A673 (cell line): ENCODE measurements around the gene LAD1. TPM values are rescaled to one million over a fixed set of nuclear protein-coding genes. Genes with fewer than 3 reads are reported as not detected.

Experiments
- BruUV-seq: library from RNA; stranded (reverse); fragments of 400-500 nt; replicated peaks from 2 replicates; lab custom pipeline; 2021; lab: Mats Ljungman, UMichigan
- CTCF ChIA-PET: fragments of 300-600 bp; sonication (Branson Sonifier 250); formaldehyde crosslinking; loops from one replicate; lab custom pipeline; 2022; ENCODE audit warnings: antibody characterized with exemption; lab: Charles Lee
- POLR2A ChIA-PET: fragments of 300-600 bp; sonication (Branson Sonifier 250); formaldehyde crosslinking; loops from one replicate; lab custom pipeline; 2022; ENCODE audit warnings: antibody characterized with exemption; ENCODE audit not compliant: low non-redundant PET; lab: Charles Lee
- DNase-seq: peaks from one replicate; pipeline ENCODE4 v3.0.0-alpha.2; 2015; ENCODE audit warnings: low spot score
- H3K27ac ChIP-seq: fragments of 200-600 bp; sonication (generic); 2 replicates; pipeline ENCODE4 v1.5.1; 2016; ENCODE audit warnings: mixed run types, low read depth, mild to moderate bottlenecking, mixed read lengths, antibody characterized with exemption, low read length; ENCODE audit not compliant: poor library complexity, severe bottlenecking
- H3K27me3 ChIP-seq: fragments of 200-600 bp; sonication (generic); replicated peaks from 2 replicates; pipeline ENCODE4 v1.6.1; 2017; ENCODE audit warnings: mixed run types, low read depth, mild to moderate bottlenecking, mixed read lengths, antibody characterized with exemption, low read length; ENCODE audit not compliant: insufficient read depth, poor library complexity
- H3K36me3 ChIP-seq: fragments of 200-600 bp; sonication (generic); 2 replicates; pipeline ENCODE4 v1.6.1; 2016; ENCODE audit warnings: mixed run types, mild to moderate bottlenecking, mixed read lengths, antibody characterized with exemption, low read length; ENCODE audit not compliant: insufficient read depth, poor library complexity, severe bottlenecking
- H3K4me1 ChIP-seq: fragments of 200-600 bp; sonication (generic); 2 replicates; pipeline ENCODE4 v1.6.1; 2017; ENCODE audit warnings: mixed run types, mild to moderate bottlenecking, mixed read lengths, antibody characterized with exemption, low read length; ENCODE audit not compliant: insufficient read depth, poor library complexity, severe bottlenecking
- H3K4me3 ChIP-seq: fragments of 200-600 bp; sonication (generic); 2 replicates; pipeline ENCODE4 v1.5.1; 2016; ENCODE audit warnings: low read depth, mixed run types, mild to moderate bottlenecking, mixed read lengths, low read length; ENCODE audit not compliant: poor library complexity, severe bottlenecking
- H3K9me3 ChIP-seq: fragments of 200-600 bp; sonication (generic); 2 replicates; pipeline ENCODE4 v1.6.1; 2016; ENCODE audit warnings: mixed run types, low read depth, mild to moderate bottlenecking, mixed read lengths, antibody characterized with exemption, low read length; ENCODE audit not compliant: poor library complexity, severe bottlenecking
- EZH2 ChIP-seq: fragments of 200-600 bp; sonication (generic); IDR thresholded peaks from 2 replicates; pipeline ENCODE4 v1.6.1; 2017; ENCODE audit warnings: borderline replicate concordance, low read depth, mild to moderate bottlenecking, mixed read lengths, antibody characterized with exemption, low read length; ENCODE audit not compliant: poor library complexity, severe bottlenecking
- intact Hi-C: fragments of 100-400 bp; cut with micrococcal nuclease; formaldehyde crosslinking; loops from one replicate; pipeline ENCODE4 v1.10.0; 2022; ENCODE audit not compliant: unreplicated experiment
- total RNA-seq: library from RNA; stranded (reverse); gene quantifications from 2 replicates; pipeline ENCODE4 v1.2.3, GENCODE V29; 2021
- TF ChIP-seq, protein P1 (sequence below): fragments of 300-800, 200-600 bp; sonication (generic); conservative IDR thresholded peaks from 2 replicates; pipeline ENCODE4 v1.5.1; 2017; ENCODE audit warnings: low read depth, mild to moderate bottlenecking, antibody characterized with exemption, low read length, moderate library complexity, mixed read lengths

Gene LAD1
- total RNA-seq, 1 experiment from 2014 or later, result not detected

GRCh38 chr1:201422436-201423030 is 23.4 kb upstream of the LAD1 start:
- BruUV-seq, result no TSS peak
- intact Hi-C loops, result no loop called here
- Histone ChIP-seq H3K27ac (no peak overlapping the region), H3K4me3 (no peak overlapping the region), H3K36me3 (no peaks in the 10 kb centered on the region), H3K4me1 (no peaks in the 10 kb centered on the region), H3K9me3 (no peaks in the 10 kb centered on the region), H3K27me3 (no peaks in the 10 kb centered on the region)
- no peak for DNase-seq
- TF ChIP-seq EZH2, result no peak
- TF ChIP-seq, protein P1, sequence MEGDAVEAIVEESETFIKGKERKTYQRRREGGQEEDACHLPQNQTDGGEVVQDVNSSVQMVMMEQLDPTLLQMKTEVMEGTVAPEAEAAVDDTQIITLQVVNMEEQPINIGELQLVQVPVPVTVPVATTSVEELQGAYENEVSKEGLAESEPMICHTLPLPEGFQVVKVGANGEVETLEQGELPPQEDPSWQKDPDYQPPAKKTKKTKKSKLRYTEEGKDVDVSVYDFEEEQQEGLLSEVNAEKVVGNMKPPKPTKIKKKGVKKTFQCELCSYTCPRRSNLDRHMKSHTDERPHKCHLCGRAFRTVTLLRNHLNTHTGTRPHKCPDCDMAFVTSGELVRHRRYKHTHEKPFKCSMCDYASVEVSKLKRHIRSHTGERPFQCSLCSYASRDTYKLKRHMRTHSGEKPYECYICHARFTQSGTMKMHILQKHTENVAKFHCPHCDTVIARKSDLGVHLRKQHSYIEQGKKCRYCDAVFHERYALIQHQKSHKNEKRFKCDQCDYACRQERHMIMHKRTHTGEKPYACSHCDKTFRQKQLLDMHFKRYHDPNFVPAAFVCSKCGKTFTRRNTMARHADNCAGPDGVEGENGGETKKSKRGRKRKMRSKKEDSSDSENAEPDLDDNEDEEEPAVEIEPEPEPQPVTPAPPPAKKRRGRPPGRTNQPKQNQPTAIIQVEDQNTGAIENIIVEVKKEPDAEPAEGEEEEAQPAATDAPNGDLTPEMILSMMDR, result no peak
- POLR2A ChIA-PET, result no interaction called here
- CTCF ChIA-PET, result no interaction called here

- H3K27me3 ChIP-seq, result no peaks in the 10 kb centered on the region
- ChIA-PET CTCF (no interaction called here), POLR2A (no interaction called here)
- no peak overlapping the region for H3K27ac ChIP-seq
- intact Hi-C loops, result no loop called here
- TF ChIP-seq EZH2, result no peak
- TF ChIP-seq, protein P1, result no peak
- H3K4me3 ChIP-seq, result no peak overlapping the region
- DNase-seq, result no peak
- H3K36me3 ChIP-seq, result no peaks in the 10 kb centered on the region
- H3K4me1 ChIP-seq, result no peaks in the 10 kb centered on the region
- H3K9me3 ChIP-seq, result no peaks in the 10 kb centered on the region
- no TSS peak for BruUV-seq
These were observed 22.9 kb upstream of the LAD1 start for GRCh38 chr1:201422026-201422425.

DNA sequence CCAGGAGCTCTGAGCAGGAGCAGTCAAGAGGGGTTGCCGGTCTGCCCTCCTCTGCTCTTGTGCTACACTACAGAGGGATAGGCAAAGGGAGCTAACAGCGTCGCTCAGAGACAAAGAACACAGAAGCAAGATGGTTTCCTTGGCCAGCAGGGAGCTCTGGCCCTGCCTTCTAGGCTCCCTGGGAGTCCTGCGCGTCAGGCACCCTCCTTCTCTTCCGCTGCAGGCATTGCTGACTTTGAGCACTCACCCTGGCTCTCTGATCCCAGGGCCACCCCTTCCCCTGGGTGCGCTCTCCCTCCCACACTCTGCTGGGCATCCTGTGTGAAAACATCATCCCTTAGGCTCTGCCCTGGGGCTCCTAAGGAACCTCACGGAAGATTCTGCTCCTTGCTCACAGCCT is 21.9 kb upstream of the LAD1 start:
- ChIA-PET CTCF (no interaction called here), POLR2A (no interaction called here)
- Histone ChIP-seq H3K27me3 (no peaks in the 10 kb centered on the region), H3K4me1 (no peaks in the 10 kb centered on the region), H3K4me3 (no peak overlapping the region), H3K27ac (no peak overlapping the region), H3K9me3 (no peaks in the 10 kb centered on the region), H3K36me3 (no peaks in the 10 kb centered on the region)
- BruUV-seq, result no TSS peak
- TF ChIP-seq EZH2, result no peak
- TF ChIP-seq, protein P1, result no peak
- DNase-seq, result no peak
- intact Hi-C loops, result no loop called here
